DMS153 treated with DMSO at 0.1 percent for 48 hours (cell line): ENCODE measurements around the gene HSFY2.
"Not testable (repeated sequence)": the region's sequence is repeated elsewhere in the genome, so short reads cannot be mapped to it uniquely, and the experiment has no call there.

Experiments
- DNase-seq: peaks from one replicate; lab custom pipeline; 2025; ENCODE audit not compliant: unreplicated experiment; lab: John Stamatoyannopoulos, UW

HSFY2 gene, protein sequence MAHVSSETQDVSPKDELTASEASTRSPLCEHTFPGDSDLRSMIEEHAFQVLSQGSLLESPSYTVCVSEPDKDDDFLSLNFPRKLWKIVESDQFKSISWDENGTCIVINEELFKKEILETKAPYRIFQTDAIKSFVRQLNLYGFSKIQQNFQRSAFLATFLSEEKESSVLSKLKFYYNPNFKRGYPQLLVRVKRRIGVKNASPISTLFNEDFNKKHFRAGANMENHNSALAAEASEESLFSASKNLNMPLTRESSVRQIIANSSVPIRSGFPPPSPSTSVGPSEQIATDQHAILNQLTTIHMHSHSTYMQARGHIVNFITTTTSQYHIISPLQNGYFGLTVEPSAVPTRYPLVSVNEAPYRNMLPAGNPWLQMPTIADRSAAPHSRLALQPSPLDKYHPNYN

GRCh38 chrY:18773635-18774034, at the start of gene HSFY2:
HSFY2 (minus strand) TSS chrY:18773735; CDS start chrY:18773618, 117 bp downstream.
- not testable (repeated sequence) for DNase-seq

DNA sequence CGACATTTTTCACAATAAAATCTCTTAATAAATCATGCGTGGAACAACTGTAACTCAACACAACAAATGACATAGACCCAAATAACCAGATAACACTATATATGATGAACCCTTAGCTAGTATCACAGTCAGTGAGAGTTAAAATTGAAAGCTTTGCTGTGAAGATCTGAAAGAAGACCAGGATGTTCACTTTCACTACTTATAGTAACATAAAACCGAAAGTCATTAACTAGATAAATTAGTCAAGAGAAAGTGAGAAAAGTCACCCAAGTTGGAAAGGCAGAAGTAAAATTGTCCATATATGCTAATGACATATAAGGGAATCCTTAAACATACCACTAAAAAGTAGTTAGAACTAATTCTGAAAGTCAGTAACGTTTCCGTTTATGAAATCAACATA, 42.2 kb upstream of the HSFY2 start:
- not testable (repeated sequence) for DNase-seq

- DNase-seq: not testable (repeated sequence)
Observed at GRCh38 chrY:18788757-18789406, 15.3 kb upstream of the HSFY2 start.

DNA sequence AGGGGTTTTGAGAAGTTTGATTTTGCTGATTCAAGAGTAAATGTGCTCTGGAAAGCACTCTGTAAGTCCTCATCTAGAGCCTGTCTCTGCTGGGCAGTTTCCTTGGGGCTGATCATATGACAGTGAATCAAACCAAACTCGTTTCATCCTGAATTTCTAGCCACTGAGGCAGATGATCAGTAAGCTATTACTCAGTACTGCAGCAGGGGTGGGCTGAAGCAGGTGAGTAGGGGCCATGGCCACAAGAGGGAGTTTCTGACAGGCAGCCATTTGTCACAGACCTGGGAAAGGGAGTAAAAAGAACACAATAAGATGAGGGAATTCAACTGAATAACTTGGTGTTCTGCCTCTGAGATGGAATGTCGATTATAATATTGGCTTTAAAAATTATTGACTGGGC, 19.5 kb downstream of the HSFY2 start:
- not testable (repeated sequence) for DNase-seq

DNA sequence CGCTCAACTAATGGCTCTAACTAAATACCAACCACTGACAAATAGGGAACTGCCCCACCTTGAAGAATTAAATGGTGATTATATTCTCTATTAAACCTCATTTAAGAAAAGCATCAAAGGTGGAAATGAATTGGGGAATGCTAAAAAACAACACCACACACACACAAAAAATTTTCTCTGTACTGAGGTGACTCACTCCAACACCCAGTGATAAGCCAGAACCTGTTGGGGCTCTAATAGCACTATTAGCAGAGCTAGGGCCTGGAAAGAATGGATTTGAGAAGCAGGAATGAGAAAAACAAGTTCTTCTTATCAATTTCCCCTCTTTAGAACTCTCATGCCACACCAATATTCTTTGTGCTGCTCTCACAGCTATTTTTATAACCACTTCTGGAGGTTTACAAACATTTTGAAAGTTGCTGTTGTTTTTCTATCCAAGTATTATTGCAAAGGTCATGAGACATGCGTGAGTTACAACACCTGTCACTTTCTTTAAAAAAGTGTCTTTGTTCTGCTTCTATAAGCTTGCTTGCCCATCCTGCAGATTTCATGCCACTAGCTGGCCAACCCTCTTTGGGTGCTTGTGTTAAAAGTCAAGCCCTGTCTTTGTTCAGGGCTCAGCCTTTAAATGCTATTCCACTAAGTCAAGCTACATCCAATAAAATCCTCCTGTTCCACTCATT, 20.3 kb downstream of the HSFY2 start:
- DNase-seq: not testable (repeated sequence)

DNA sequence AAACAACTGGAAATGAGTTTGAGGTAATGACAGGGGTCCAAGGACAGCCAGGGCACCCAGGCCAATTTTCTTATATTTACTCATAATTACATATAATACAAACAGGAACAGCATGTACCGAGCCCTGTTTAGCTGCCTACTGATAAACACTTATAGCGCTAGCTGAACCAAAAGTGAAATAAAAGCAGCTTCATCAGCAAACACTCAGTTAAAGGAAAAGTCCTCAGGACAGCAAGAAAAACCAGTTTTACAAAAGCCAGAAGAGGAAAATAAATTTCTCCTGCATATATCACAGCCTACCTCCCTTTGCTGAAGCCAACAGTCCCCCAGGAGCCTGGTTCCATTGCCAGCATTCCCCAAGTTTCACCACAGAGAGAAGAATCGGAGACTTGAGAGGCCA, 49.8 kb downstream of the HSFY2 start:
- DNase-seq: not testable (repeated sequence)
